H1 (cell line): Measurements from ENCODE around the gene PIK3R1. TPM values are rescaled to one million over a fixed set of nuclear protein-coding genes. Genes with fewer than 3 reads are reported as not detected.

Source experiments
- CTCF ChIA-PET: fragments of 300-600 bp; sonication (Branson Sonifier 250); formaldehyde crosslinking; loops from one replicate; lab custom pipeline; 2021; ENCODE audit not compliant: partially characterized antibody; lab: Charles Lee
- POLR2A ChIA-PET: fragments of 300-600 bp; sonication (Branson Sonifier 250); formaldehyde crosslinking; loops from one replicate; lab custom pipeline; 2021; ENCODE audit warnings: inconsistent platforms; ENCODE audit not compliant: partially characterized antibody; lab: Charles Lee
- DNase-seq, 2 experiments: peaks; one replicate each; pipeline versions ENCODE4 v3.0.0 to v3.0.0-alpha.2; 2010 to 2022; ENCODE audit warnings: low spot score in 2 of 2, low read depth in 1 of 2, mixed read lengths in 1 of 2
- FAIRE-seq: peaks from 2 replicates; lab custom pipeline; 2011; peaks lifted over from hg19 to GRCh38; lab: Jason Lieb, UNC
- H2AFZ ChIP-seq: 2 replicates; pipeline ENCODE4 v1.8.1; 2012; ENCODE audit warnings: low read length, inconsistent platforms
- H2AK5ac ChIP-seq: 2 replicates; pipeline ENCODE4 v1.6.1; 2013; ENCODE audit warnings: low read depth, low read length
- H2BK120ac ChIP-seq: replicated peaks from 2 replicates; pipeline ENCODE3; 2013; ENCODE audit warnings: low read depth, low read length, inconsistent platforms
- H2BK12ac ChIP-seq: 2 replicates; pipeline ENCODE4 v1.6.1; 2013; ENCODE audit warnings: low read depth, low read length
- H2BK15ac ChIP-seq: 2 replicates; pipeline ENCODE4 v1.6.1; 2013; ENCODE audit warnings: low read length
- H2BK20ac ChIP-seq: 2 replicates; pipeline ENCODE4 v1.6.1; 2013; ENCODE audit warnings: low read length
- H2BK5ac ChIP-seq: 2 replicates; pipeline ENCODE4 v1.6.1; 2013; ENCODE audit warnings: low read depth, low read length
- H3K14ac ChIP-seq: 2 replicates; pipeline ENCODE4 v1.6.1; 2013; ENCODE audit warnings: inconsistent platforms; ENCODE audit not compliant: insufficient read length
- H3K18ac ChIP-seq: 2 replicates; pipeline ENCODE4 v1.6.1; 2013; ENCODE audit warnings: low read length; ENCODE audit errors: extremely low read depth
- H3K23ac ChIP-seq: 2 replicates; pipeline ENCODE4 v1.6.1; 2013; ENCODE audit warnings: inconsistent platforms; ENCODE audit not compliant: insufficient read length
- H3K23me2 ChIP-seq: 2 replicates; pipeline ENCODE4 v1.6.1; 2013; ENCODE audit warnings: low read depth, low read length
- H3K27ac ChIP-seq: 2 replicates; pipeline ENCODE4 v1.6.1; 2011; ENCODE audit warnings: low read depth, low read length, inconsistent platforms
- H3K27me3 ChIP-seq, 4 experiments: replicated peaks in 1 of 4; 1 replicate in 1 of 4; 2 replicates in 3 of 4; pipeline versions ENCODE4 v1.6.1 to v1.8.1; 2011 to 2013; ENCODE audit warnings: low read length in 3 of 4, mild to moderate bottlenecking in 3 of 4, inconsistent platforms in 2 of 4, mixed read lengths in 2 of 4, moderate library complexity in 1 of 4; ENCODE audit not compliant: control insufficient read depth in 3 of 4, insufficient read depth in 3 of 4; ENCODE audit errors: extremely low read depth in 1 of 4
- H3K36me3 ChIP-seq, 4 experiments: 2 replicates each; pipeline versions ENCODE4 v1.6.1 to v1.8.1; 2011 to 2013; ENCODE audit warnings: mild to moderate bottlenecking in 4 of 4, low read length in 3 of 4, moderate library complexity in 2 of 4, control low read depth in 1 of 4, inconsistent platforms in 1 of 4; ENCODE audit not compliant: insufficient read depth in 4 of 4, control insufficient read depth in 2 of 4
- H3K4ac ChIP-seq: replicated peaks from 2 replicates; pipeline ENCODE3; 2013; ENCODE audit warnings: low read length, low read depth, mixed read lengths, inconsistent platforms; ENCODE audit not compliant: insufficient read length
- H3K4me1 ChIP-seq, 4 experiments: replicated peaks in 1 of 4; 1 replicate in 1 of 4; 2 replicates in 3 of 4; pipeline versions ENCODE4 v1.6.1 to v1.8.1; 2011 to 2013; ENCODE audit warnings: low read length in 3 of 4, inconsistent platforms in 2 of 4, mixed read lengths in 1 of 4; ENCODE audit not compliant: insufficient read depth in 4 of 4, control insufficient read depth in 3 of 4
- H3K4me2 ChIP-seq, 2 experiments: 2 replicates each; pipeline versions ENCODE4 v1.6.1 to v1.8.1; 2011 to 2013; ENCODE audit warnings: low read depth in 2 of 2, low read length in 2 of 2, control low read depth in 1 of 2, inconsistent platforms in 1 of 2, mild to moderate bottlenecking in 1 of 2; ENCODE audit not compliant: insufficient read depth in 1 of 2
- H3K4me3 ChIP-seq, 4 experiments: fragments of 200-600, 300-600 bp in 1 of 4; sonication (generic), shearing (Covaris generic), sonication (Bioruptor Twin) in 1 of 4; 2 replicates each; pipeline versions ENCODE4 v1.5.1 to v1.8.1; 2011 to 2016; ENCODE audit warnings: low read length in 4 of 4, low read depth in 3 of 4, control low read depth in 2 of 4, inconsistent platforms in 2 of 4, mild to moderate bottlenecking in 2 of 4, mixed read lengths in 1 of 4, moderate library complexity in 1 of 4; ENCODE audit not compliant: insufficient read depth in 2 of 4; ENCODE audit errors: extremely low read depth in 1 of 4
- H3K56ac ChIP-seq: replicated peaks from 2 replicates; pipeline ENCODE3; 2013; ENCODE audit warnings: low read depth, mild to moderate bottlenecking, mixed read lengths, low read length, inconsistent platforms; ENCODE audit not compliant: insufficient read length
- H3K79me1 ChIP-seq: 2 replicates; pipeline ENCODE4 v1.6.1; 2013; ENCODE audit warnings: low read depth, low read length, control low read depth
- H3K79me2 ChIP-seq, 2 experiments: 2 replicates each; pipeline versions ENCODE4 v1.6.1 to v1.8.1; 2012 to 2013; ENCODE audit warnings: low read length in 2 of 2, mild to moderate bottlenecking in 2 of 2, inconsistent platforms in 1 of 2; ENCODE audit not compliant: insufficient read depth in 2 of 2, control insufficient read depth in 1 of 2
- H3K9ac ChIP-seq, 4 experiments: replicated peaks in 1 of 4; 1 replicate in 1 of 4; 2 replicates in 3 of 4; pipeline versions ENCODE4 v1.6.1 to v1.8.1; 2011 to 2013; ENCODE audit warnings: low read depth in 3 of 4, low read length in 3 of 4, control low read depth in 2 of 4, mild to moderate bottlenecking in 2 of 4, moderate library complexity in 2 of 4, inconsistent platforms in 1 of 4; ENCODE audit errors: extremely low read depth in 1 of 4
- H3K9me3 ChIP-seq, 2 experiments: 2 replicates each; pipeline versions ENCODE4 v1.6.1 to v1.8.1; 2012 to 2013; ENCODE audit warnings: mild to moderate bottlenecking in 2 of 2, moderate library complexity in 2 of 2, control low read depth in 1 of 2, inconsistent platforms in 1 of 2, low read depth in 1 of 2, low read length in 1 of 2, mixed read lengths in 1 of 2; ENCODE audit not compliant: insufficient read depth in 2 of 2
- H4K20me1 ChIP-seq, 2 experiments: replicated peaks in 1 of 2; 2 replicates each; pipeline versions ENCODE3 to v1.8.1; 2011 to 2013; ENCODE audit warnings: inconsistent platforms in 2 of 2, low read length in 2 of 2, mild to moderate bottlenecking in 1 of 2; ENCODE audit not compliant: insufficient read depth in 2 of 2, control insufficient read depth in 1 of 2
- H4K5ac ChIP-seq: 2 replicates; pipeline ENCODE4 v1.6.1; 2013; ENCODE audit warnings: low read length, low read depth, mixed read lengths, inconsistent platforms; ENCODE audit not compliant: insufficient read length
- H4K8ac ChIP-seq: 2 replicates; pipeline ENCODE4 v1.8.0; 2013; ENCODE audit warnings: mild to moderate bottlenecking, moderate library complexity, low read length, inconsistent platforms; ENCODE audit not compliant: insufficient read depth; ENCODE audit errors: extremely low read depth
- H4K91ac ChIP-seq: replicated peaks from 2 replicates; pipeline ENCODE3; 2013; ENCODE audit warnings: low read length, mixed read lengths, inconsistent platforms; ENCODE audit not compliant: insufficient read length
- ASH2L ChIP-seq: fragments of 200-600, 300-600 bp; sonication (generic); IDR thresholded peaks from one replicate; pipeline ENCODE4 v1.7.1; 2017; ENCODE audit warnings: low read length
- CHD2 ChIP-seq: IDR thresholded peaks from 2 replicates; pipeline ENCODE4 v1.6.1; 2012; ENCODE audit warnings: low read length, improper control_type of control experiment
- CREB1 ChIP-seq: IDR thresholded peaks from 2 replicates; pipeline ENCODE4 v1.6.1; 2012; ENCODE audit warnings: inconsistent platforms
- POLR2AphosphoS5 ChIP-seq: IDR thresholded peaks from 2 replicates; pipeline ENCODE4 v1.6.1; 2011; ENCODE audit warnings: low read depth, low read length
- SIRT6 ChIP-seq: IDR thresholded peaks from one replicate; pipeline ENCODE4 v1.7.1; 2012; ENCODE audit warnings: low read length, inconsistent platforms
- WGBS, 2 experiments: shearing (Covaris generic) in 1 of 2; methylation state at CpG; one replicate each; pipeline versions ENCODE4 v1.1.6 to v1.1.7; 2013 to 2015; ENCODE audit warnings: low lambda C conversion rate in 2 of 2, mixed read lengths in 2 of 2, inconsistent platforms in 1 of 2, low coverage in 1 of 2, missing lambda C conversion rate in 1 of 2; ENCODE audit not compliant: insufficient replicate concordance in 2 of 2, insufficient coverage in 1 of 2, insufficient read length in 1 of 2; ENCODE audit errors: extremely low coverage in 1 of 2, missing lambda C conversion rate in 1 of 2; 5-methylcytosine and 5-hydroxymethylcytosine counted together
- polyA plus RNA-seq, 7 experiments: library from polyadenylated mRNA; depleted of rRNA in 3 of 7; stranded (reverse) in 5 of 7; unstranded in 2 of 7; fragments of >200 nt in 5 of 7; fragments of 200-250 nt in 2 of 7; gene quantifications; 1 replicate in 5 of 7; 2 replicates in 1 of 7; 4 replicates in 1 of 7; pipeline versions ENCODE4 v1.2.1 to v1.2.3, GENCODE V29; 2011 to 2013; ENCODE audit warnings: missing spikeins in 2 of 7, mixed read lengths in 2 of 7
- total RNA-seq: library from RNA; stranded (reverse); fragmentation: NEBNext Ultra II Directional; extraction: Animal tissue kit (Norgen Biotek cat#: 25700); gene quantifications from 2 replicates; pipeline ENCODE4 v1.2.1, GENCODE V29; 2021
- TF ChIP-seq, protein P1 (sequence below), 3 experiments: IDR thresholded peaks; 1 replicate in 2 of 3; 2 replicates in 1 of 3; pipeline versions ENCODE4 v1.5.1 to v1.6.1; 2011; ENCODE audit warnings: low read length in 3 of 3, mild to moderate bottlenecking in 3 of 3, inconsistent platforms in 2 of 3, low read depth in 1 of 3, moderate library complexity in 1 of 3; ENCODE audit not compliant: insufficient read depth in 1 of 3; ENCODE audit errors: control extremely low read depth in 1 of 3

The PIK3R1 gene
- total and polyA plus RNA-seq, 2 of the 8 experiments (the other 6 are each of a cell fraction or from before 2014, with no cell fraction given), result 2.3 to 13.7 TPM

GRCh38 chr5:68304421-68305052, 89.0 kb downstream of the PIK3R1 start:
- Histone ChIP-seq H3K4me3 (no peak overlapping the region), H2AK5ac (no peak overlapping the region), H2BK15ac (no peak overlapping the region), H2AFZ (no peak overlapping the region), H3K27ac (no peak overlapping the region), H3K4me1 (no peaks in the 10 kb centered on the region), H3K79me1 (no peaks in the 10 kb centered on the region), H3K18ac (no peak overlapping the region), H2BK5ac (no peak overlapping the region), H3K56ac (no peak overlapping the region), H2BK12ac (no peak overlapping the region), H4K20me1 (no peaks in the 10 kb centered on the region), H3K9me3 (no peaks in the 10 kb centered on the region), H2BK120ac (no peak overlapping the region), H3K4ac (no peak overlapping the region), H3K27me3 (no peaks in the 10 kb centered on the region), H2BK20ac (no peak overlapping the region), H4K5ac (no peak overlapping the region), H3K14ac (no peak overlapping the region), H3K79me2 (no peaks in the 10 kb centered on the region), H3K36me3 (no peaks in the 10 kb centered on the region), H4K91ac (no peak overlapping the region), H4K8ac (no peak overlapping the region), H3K4me2 (no peak overlapping the region), H3K9ac (no peak overlapping the region), H3K23me2 (no peaks in the 10 kb centered on the region), H3K23ac (no peak overlapping the region)
- no peak for TF ChIP-seq CHD2
- TF ChIP-seq POLR2AphosphoS5, result no peak
- TF ChIP-seq CREB1, result no peak
- TF ChIP-seq, protein P1, sequence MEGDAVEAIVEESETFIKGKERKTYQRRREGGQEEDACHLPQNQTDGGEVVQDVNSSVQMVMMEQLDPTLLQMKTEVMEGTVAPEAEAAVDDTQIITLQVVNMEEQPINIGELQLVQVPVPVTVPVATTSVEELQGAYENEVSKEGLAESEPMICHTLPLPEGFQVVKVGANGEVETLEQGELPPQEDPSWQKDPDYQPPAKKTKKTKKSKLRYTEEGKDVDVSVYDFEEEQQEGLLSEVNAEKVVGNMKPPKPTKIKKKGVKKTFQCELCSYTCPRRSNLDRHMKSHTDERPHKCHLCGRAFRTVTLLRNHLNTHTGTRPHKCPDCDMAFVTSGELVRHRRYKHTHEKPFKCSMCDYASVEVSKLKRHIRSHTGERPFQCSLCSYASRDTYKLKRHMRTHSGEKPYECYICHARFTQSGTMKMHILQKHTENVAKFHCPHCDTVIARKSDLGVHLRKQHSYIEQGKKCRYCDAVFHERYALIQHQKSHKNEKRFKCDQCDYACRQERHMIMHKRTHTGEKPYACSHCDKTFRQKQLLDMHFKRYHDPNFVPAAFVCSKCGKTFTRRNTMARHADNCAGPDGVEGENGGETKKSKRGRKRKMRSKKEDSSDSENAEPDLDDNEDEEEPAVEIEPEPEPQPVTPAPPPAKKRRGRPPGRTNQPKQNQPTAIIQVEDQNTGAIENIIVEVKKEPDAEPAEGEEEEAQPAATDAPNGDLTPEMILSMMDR (IDR thresholded peaks at IDR 0.05; ENCODE audit: control extremely low read depth in 1 of 3, insufficient read depth in 1 of 3, low read depth in 1 of 3, low read length in 3 of 3), result no peak
- no peak for TF ChIP-seq SIRT6
- no peak for TF ChIP-seq ASH2L
- 94% methylated on average over 3 of the region's 3 CpGs; no CpG with 5 or more reads in 1 of the 2 experiments for WGBS, 2 experiments
- FAIRE-seq, result no peak
- ChIA-PET POLR2A (no interaction called here), CTCF (no interaction called here)
- DNase-seq, result no peak
